PC-9 (cell line): ENCODE measurements around the gene TTBK1. TPM values are rescaled to one million over a fixed set of nuclear protein-coding genes. Genes with fewer than 3 reads are reported as not detected.

Experiments used
- BruUV-seq: library from RNA; stranded (reverse); fragments of 400-500 nt; replicated peaks from 2 replicates; lab custom pipeline; 2021; lab: Mats Ljungman, UMichigan
- CTCF ChIA-PET: fragments of 300-600 bp; sonication (Branson Sonifier 250); formaldehyde crosslinking; loops from one replicate; lab custom pipeline; 2022; ENCODE audit warnings: antibody characterized with exemption; lab: Charles Lee
- POLR2A ChIA-PET: fragments of 300-600 bp; sonication (Branson Sonifier 250); formaldehyde crosslinking; loops from one replicate; lab custom pipeline; 2022; ENCODE audit warnings: antibody characterized with exemption; ENCODE audit not compliant: unreplicated experiment; lab: Charles Lee
- DNase-seq, 2 experiments: peaks; one replicate each; pipeline versions ENCODE4 v3.0.0 to v3.0.0-alpha.2; 2015 to 2022; ENCODE audit warnings: mixed read lengths in 1 of 2
- H2AFZ ChIP-seq: fragments of 200-600 bp; sonication (generic); 2 replicates; pipeline ENCODE4 v1.8.1; 2017; ENCODE audit warnings: antibody characterized with exemption
- H3F3A ChIP-seq: fragments of 200-600 bp; sonication (generic); 2 replicates; pipeline ENCODE4 v1.8.1; 2017; ENCODE audit warnings: antibody characterized with exemption, mild to moderate bottlenecking, low read depth; ENCODE audit not compliant: insufficient read depth
- H3K27ac ChIP-seq: fragments of 200-600 bp; sonication (generic); 2 replicates; pipeline ENCODE4 v1.6.1; 2016; ENCODE audit warnings: mixed run types
- H3K27me3 ChIP-seq: fragments of 200-600 bp; sonication (generic); 2 replicates; pipeline ENCODE4 v1.6.1; 2016; ENCODE audit warnings: low read depth, mixed run types; ENCODE audit not compliant: insufficient read depth
- H3K36me3 ChIP-seq: fragments of 200-600 bp; sonication (generic); 2 replicates; pipeline ENCODE4 v1.6.1; 2016; ENCODE audit warnings: low read depth, mixed run types
- H3K4me1 ChIP-seq: fragments of 200-600 bp; sonication (generic); replicated peaks from 2 replicates; pipeline ENCODE4 v1.6.1; 2016; ENCODE audit warnings: mixed run types; ENCODE audit not compliant: insufficient read depth
- H3K4me2 ChIP-seq: fragments of 200-600 bp; sonication (generic); 2 replicates; pipeline ENCODE4 v1.6.1; 2017; ENCODE audit warnings: mixed run types
- H3K4me3 ChIP-seq: fragments of 200-600 bp; sonication (generic); 2 replicates; pipeline ENCODE4 v1.6.1; 2016; ENCODE audit warnings: mixed run types
- H3K79me2 ChIP-seq: fragments of 200-600 bp; sonication (generic); 2 replicates; pipeline ENCODE4 v1.6.1; 2017; ENCODE audit warnings: low read depth, mixed run types
- H3K9me2 ChIP-seq: fragments of 200-600 bp; sonication (generic); 2 replicates; pipeline ENCODE4 v1.8.1; 2017; ENCODE audit warnings: mild to moderate bottlenecking; ENCODE audit not compliant: insufficient read depth
- H3K9me3 ChIP-seq: fragments of 200-600 bp; sonication (generic); 2 replicates; pipeline ENCODE4 v1.8.1; 2016; ENCODE audit warnings: low read depth; ENCODE audit not compliant: insufficient read depth
- H4K20me1 ChIP-seq: fragments of 200-600 bp; sonication (generic); 2 replicates; pipeline ENCODE4 v1.8.1; 2017; ENCODE audit not compliant: insufficient read depth
- CTCF ChIP-seq: fragments of 200-600 bp; sonication (generic); conservative IDR thresholded peaks from 2 replicates; pipeline ENCODE4 v1.6.1; 2017; ENCODE audit warnings: mixed run types, antibody characterized with exemption, mild to moderate bottlenecking, moderate library complexity
- EZH2 ChIP-seq: fragments of 200-600 bp; sonication (generic); IDR thresholded peaks from 2 replicates; pipeline ENCODE4 v1.8.0; 2017; ENCODE audit warnings: antibody characterized with exemption, low read depth
- intact Hi-C: fragments of 100-400 bp; cut with micrococcal nuclease; formaldehyde crosslinking; loops from one replicate; pipeline ENCODE4 v1.10.0; 2022; ENCODE audit not compliant: unreplicated experiment
- total RNA-seq: library from RNA; stranded (reverse); gene quantifications from 2 replicates; pipeline ENCODE4 v1.2.3, GENCODE V29; 2021

TTBK1 gene
- total RNA-seq, 1 experiment from 2014 or later = 0.07 TPM

- BruUV-seq = no TSS peak
- ChIA-PET CTCF (interaction anchor here (2.0 kb wide), 1 partner anchor 73 kb away, joined by 5 read pairs; no protein-coding TSS in a partner anchor), POLR2A (no interaction called here)
- Histone ChIP-seq H4K20me1 (no peaks in the 10 kb centered on the region), H3F3A (no peaks in the 10 kb centered on the region), H3K27me3 (no peaks in the 10 kb centered on the region), H3K9me3 (no peaks in the 10 kb centered on the region), H3K4me1 (no peaks in the 10 kb centered on the region), H3K9me2 (no peaks in the 10 kb centered on the region), H3K36me3 (no peaks in the 10 kb centered on the region), H3K79me2 (no peaks in the 10 kb centered on the region), H2AFZ (no peak overlapping the region), H3K27ac (no peak overlapping the region), H3K4me2 (no peak overlapping the region), H3K4me3 (no peak overlapping the region)
- no peak for DNase-seq
- no peak for TF ChIP-seq CTCF
- TF ChIP-seq EZH2 = no peak
- intact Hi-C loops = no loop called here
These were observed 18.9 kb downstream of the TTBK1 start for GRCh38 chr6:43262000-43262779.

GRCh38 chr6:43262780-43263313 is 19.6 kb downstream of the TTBK1 start:
- intact Hi-C loops = loop anchor here (1.0 kb wide), 3 partner anchors 71 to 233 kb away; no protein-coding TSS in a partner anchor
- DNase-seq = no peak
- Histone ChIP-seq H2AFZ (no peak overlapping the region), H3K9me2 (no peaks in the 10 kb centered on the region), H3K79me2 (no peaks in the 10 kb centered on the region), H3K4me2 (no peak overlapping the region), H3F3A (no peaks in the 10 kb centered on the region), H3K9me3 (no peaks in the 10 kb centered on the region), H3K27ac (no peak overlapping the region), H4K20me1 (no peaks in the 10 kb centered on the region), H3K27me3 (no peaks in the 10 kb centered on the region), H3K4me3 (no peak overlapping the region), H3K36me3 (no peaks in the 10 kb centered on the region), H3K4me1 (no peaks in the 10 kb centered on the region)
- TF ChIP-seq EZH2 = no peak
- no peak for TF ChIP-seq CTCF
- CTCF ChIA-PET = interaction anchor here (2.0 kb wide), 1 partner anchor 72 kb away, joined by 5 read pairs; no protein-coding TSS in a partner anchor
- BruUV-seq = no TSS peak
- POLR2A ChIA-PET = no interaction called here

GRCh38 chr6:43263314-43264178 is 20.3 kb downstream of the TTBK1 start:
- Histone ChIP-seq H3K27me3 (no peaks in the 10 kb centered on the region), H3K36me3 (no peaks in the 10 kb centered on the region), H3K79me2 (no peaks in the 10 kb centered on the region), H3F3A (no peaks in the 10 kb centered on the region), H2AFZ (no peak overlapping the region), H3K4me3 (no peak overlapping the region), H3K9me3 (no peaks in the 10 kb centered on the region), H3K9me2 (no peaks in the 10 kb centered on the region), H4K20me1 (no peaks in the 10 kb centered on the region), H3K4me1 (no peaks in the 10 kb centered on the region), H3K27ac (no peak overlapping the region), H3K4me2 (no peak overlapping the region)
- POLR2A ChIA-PET = interaction anchor here (0.5 kb wide), 1 partner anchor 665 kb away, joined by 7 read pairs; no protein-coding TSS in a partner anchor
- intact Hi-C loops = loop anchor here (1.0 kb wide), 3 partner anchors 71 to 233 kb away; no protein-coding TSS in a partner anchor
- BruUV-seq = no TSS peak
- peak; percentile 83 for TF ChIP-seq CTCF
- no peak for TF ChIP-seq EZH2
- CTCF ChIA-PET = interaction anchor here (0.5 to 2.0 kb wide), 4 partner anchors 15 to 233 kb away, joined by 3 to 6 read pairs (median 4); no protein-coding TSS in a partner anchor
- DNase-seq = peak in 1 of 2 experiments; percentile 74
